HFFc6 (cell line): ENCODE measurements around the gene RUBCNL. TPM values are rescaled to one million over a fixed set of nuclear protein-coding genes. Genes with fewer than 3 reads are reported as not detected.

Experiments
- DNase-seq: peaks from one replicate; pipeline ENCODE4 v3.0.0-alpha.2; 2018
- H3K27ac Mint-ChIP-seq: 2 replicates; pipeline ENCODE4 v1.8.0; 2020; ENCODE audit warnings: mild to moderate bottlenecking, mixed read lengths
- H3K27me3 Mint-ChIP-seq: 2 replicates; pipeline ENCODE4 v1.8.0; 2021; ENCODE audit warnings: mild to moderate bottlenecking, moderate library complexity, mixed read lengths; ENCODE audit not compliant: insufficient read depth
- H3K36me3 Mint-ChIP-seq: 2 replicates; pipeline ENCODE4 v1.8.0; 2021; ENCODE audit warnings: low read depth, mixed read lengths
- H3K4me1 Mint-ChIP-seq: 2 replicates; pipeline ENCODE4 v1.8.0; 2020; ENCODE audit warnings: low read depth, mixed read lengths
- H3K4me3 Mint-ChIP-seq: 2 replicates; pipeline ENCODE4 v1.8.0; 2020; ENCODE audit warnings: mild to moderate bottlenecking, moderate library complexity, mixed read lengths
- H3K9me3 Mint-ChIP-seq: 2 replicates; pipeline ENCODE4 v1.8.0; 2020; ENCODE audit warnings: mild to moderate bottlenecking, mixed read lengths
- total RNA-seq, 6 experiments: library from RNA; stranded (reverse); fragmentation: NEBNext Ultra II Directional; extraction: Animal tissue kit (Norgen Biotek cat#: 25700); gene quantifications; 2 replicates in 1 of 6; 3 replicates in 5 of 6; pipeline ENCODE4 v1.2.3, GENCODE V29; 2021
- TF ChIP-seq, protein P1 (sequence below): fragments of 200-600 bp; sonication (generic); IDR thresholded peaks from 2 replicates; pipeline ENCODE4 v1.5.0; 2021; ENCODE audit warnings: antibody characterized with exemption, mild to moderate bottlenecking

The RUBCNL gene
- total RNA-seq, 6 experiments from 2014 or later = not detected

DNA sequence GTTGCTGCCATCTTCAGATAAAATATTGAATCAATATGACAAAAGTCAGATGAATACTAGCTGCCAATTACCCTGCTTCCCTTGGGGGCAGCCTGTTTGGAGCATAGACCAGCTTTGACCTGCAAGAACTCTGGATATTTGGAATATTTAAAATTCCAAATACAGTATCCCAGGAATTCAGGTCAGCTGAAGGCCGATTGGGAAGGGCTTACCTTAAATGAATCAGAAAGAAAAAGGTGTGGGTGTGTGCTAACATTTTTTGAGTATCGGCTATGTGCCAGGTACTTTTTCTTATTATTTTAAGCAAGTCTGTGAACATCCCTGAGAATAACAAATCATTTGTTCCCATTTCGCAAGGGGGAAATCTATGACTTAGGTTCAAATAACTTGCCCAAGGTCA lies 1.8 kb upstream of the RUBCNL start:
- DNase-seq = no peak
- Mint-ChIP-seq H3K9me3 (no peaks in the 10 kb centered on the region), H3K36me3 (no peaks in the 10 kb centered on the region), H3K27ac (no peak overlapping the region), H3K27me3 (peaks cover 18% of the 10 kb centered on the region; the same call in 1 of the 2 replicates), H3K4me3 (no peak overlapping the region), H3K4me1 (peaks cover 6% of the 10 kb centered on the region; the same call in 1 of the 2 replicates)
- TF ChIP-seq, protein P1, sequence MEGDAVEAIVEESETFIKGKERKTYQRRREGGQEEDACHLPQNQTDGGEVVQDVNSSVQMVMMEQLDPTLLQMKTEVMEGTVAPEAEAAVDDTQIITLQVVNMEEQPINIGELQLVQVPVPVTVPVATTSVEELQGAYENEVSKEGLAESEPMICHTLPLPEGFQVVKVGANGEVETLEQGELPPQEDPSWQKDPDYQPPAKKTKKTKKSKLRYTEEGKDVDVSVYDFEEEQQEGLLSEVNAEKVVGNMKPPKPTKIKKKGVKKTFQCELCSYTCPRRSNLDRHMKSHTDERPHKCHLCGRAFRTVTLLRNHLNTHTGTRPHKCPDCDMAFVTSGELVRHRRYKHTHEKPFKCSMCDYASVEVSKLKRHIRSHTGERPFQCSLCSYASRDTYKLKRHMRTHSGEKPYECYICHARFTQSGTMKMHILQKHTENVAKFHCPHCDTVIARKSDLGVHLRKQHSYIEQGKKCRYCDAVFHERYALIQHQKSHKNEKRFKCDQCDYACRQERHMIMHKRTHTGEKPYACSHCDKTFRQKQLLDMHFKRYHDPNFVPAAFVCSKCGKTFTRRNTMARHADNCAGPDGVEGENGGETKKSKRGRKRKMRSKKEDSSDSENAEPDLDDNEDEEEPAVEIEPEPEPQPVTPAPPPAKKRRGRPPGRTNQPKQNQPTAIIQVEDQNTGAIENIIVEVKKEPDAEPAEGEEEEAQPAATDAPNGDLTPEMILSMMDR = no peak

DNA sequence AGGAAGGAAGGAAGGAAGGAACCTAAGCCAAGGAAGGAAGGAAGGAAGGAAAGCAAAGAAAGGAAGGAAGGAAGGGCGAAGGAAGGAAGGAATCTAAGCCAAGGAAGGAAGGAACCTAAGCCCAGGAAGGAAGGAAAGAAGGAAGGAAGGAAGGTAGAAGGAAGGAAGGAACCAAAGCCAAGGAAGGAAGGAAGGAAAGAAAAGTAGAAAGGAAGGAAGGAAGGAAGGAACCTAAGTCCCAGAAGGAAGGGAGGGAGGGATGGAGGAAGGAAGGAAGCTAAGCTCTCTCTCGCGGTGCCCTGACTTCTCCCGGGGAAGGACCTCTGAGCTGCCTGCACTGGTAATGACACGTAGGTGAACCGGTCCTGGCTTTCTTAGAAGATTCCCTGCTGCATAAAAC lies 1.3 kb upstream of the RUBCNL start:
- Mint-ChIP-seq H3K27me3 (peaks cover 19% of the 10 kb centered on the region; the same call in 1 of the 2 replicates), H3K9me3 (no peaks in the 10 kb centered on the region), H3K4me1 (peaks cover 6% of the 10 kb centered on the region; the same call in 1 of the 2 replicates), H3K36me3 (no peaks in the 10 kb centered on the region), H3K27ac (no peak overlapping the region), H3K4me3 (no peak overlapping the region)
- TF ChIP-seq, protein P1 = no peak
- DNase-seq = no peak

DNA sequence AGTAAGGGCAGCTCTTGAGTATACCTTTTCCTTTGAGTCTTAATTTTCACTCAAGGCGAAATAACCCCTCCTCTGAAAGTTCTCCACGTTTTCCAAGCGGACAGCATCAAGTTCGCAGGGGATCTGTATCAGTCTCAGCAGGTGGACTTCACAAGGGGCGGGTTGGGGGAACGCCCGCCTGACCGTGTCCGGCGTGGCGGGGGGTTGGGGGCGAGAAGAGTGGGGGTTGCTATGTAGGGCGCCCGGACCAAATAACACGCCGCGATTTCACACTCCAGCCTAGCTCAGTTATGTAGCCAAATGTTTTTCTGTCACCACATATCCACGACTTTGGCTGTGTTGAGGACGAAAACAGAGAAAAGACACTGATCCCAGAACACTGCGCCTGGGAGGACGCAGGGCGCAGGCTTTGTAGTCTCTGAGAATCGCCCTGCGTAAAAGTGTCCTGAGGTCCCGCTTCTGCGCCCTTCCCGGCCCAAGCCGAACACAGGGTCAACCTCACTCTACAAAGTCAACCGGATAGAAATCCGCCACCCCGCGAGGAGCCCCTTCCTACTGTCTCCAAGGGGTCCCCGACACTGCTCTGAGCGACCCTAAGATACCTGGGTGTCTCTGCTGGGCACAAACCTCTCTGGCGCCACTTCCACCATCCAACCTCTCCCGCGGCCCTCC lies 524 bp downstream of the RUBCNL start:
- peaks cover 6% of the 10 kb centered on the region; the same call in 1 of the 2 replicates for H3K4me1 Mint-ChIP-seq
- H3K27ac Mint-ChIP-seq = no peak overlapping the region
- H3K36me3 Mint-ChIP-seq = no peaks in the 10 kb centered on the region
- no peak overlapping the region for H3K4me3 Mint-ChIP-seq
- H3K9me3 Mint-ChIP-seq = no peaks in the 10 kb centered on the region
- DNase-seq = no peak
- TF ChIP-seq, protein P1 = no peak
- peaks cover 25% of the 10 kb centered on the region; the same call in 1 of the 2 replicates for H3K27me3 Mint-ChIP-seq

DNA sequence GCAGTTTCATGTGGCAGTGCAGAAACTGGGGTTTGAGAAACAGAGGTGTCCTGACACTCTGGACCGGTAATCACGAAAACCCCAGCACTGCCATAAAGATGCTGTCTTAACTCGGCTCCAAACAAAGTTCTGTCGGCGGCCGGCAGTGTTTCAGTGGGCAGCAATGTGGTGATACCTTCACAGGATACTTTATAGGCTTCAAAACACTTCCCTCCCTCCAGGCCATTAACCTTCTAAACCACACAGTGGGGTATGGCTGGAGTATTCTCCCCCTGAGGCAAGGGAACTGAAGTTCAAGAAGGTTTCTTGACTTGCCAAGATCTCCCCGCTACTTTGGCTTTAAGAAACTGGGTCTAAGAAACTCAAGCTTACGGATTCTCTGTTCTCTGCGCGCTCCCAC lies 1.1 kb downstream of the RUBCNL start:
- Mint-ChIP-seq H3K27me3 (peaks cover 25% of the 10 kb centered on the region; the same call in 1 of the 2 replicates), H3K4me1 (peaks cover 6% of the 10 kb centered on the region; the same call in 1 of the 2 replicates), H3K4me3 (no peak overlapping the region), H3K27ac (no peak overlapping the region), H3K36me3 (no peaks in the 10 kb centered on the region), H3K9me3 (no peaks in the 10 kb centered on the region)
- DNase-seq = no peak
- TF ChIP-seq, protein P1 = no peak

DNA sequence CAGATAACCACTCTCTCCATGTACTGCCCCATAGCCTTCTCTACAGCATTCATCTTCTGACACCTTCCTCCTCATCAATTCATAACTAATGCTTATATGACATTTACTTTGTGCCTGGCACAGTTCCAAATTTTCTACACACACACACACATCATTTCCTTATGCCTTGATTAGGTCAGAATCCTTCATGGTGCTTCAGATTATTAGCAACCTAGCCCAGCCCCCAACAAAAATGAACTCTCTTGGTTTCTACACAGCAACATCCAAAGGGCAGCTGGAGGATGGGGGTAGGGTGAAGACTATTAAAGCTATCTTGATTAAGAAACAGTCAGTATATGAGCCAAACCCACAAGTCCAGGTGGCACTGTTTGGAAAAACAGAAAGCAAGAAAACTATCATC lies 3.7 kb downstream of the RUBCNL start:
- peaks cover 6% of the 10 kb centered on the region; the same call in 1 of the 2 replicates for H3K4me1 Mint-ChIP-seq
- H3K36me3 Mint-ChIP-seq = no peaks in the 10 kb centered on the region
- no peaks in the 10 kb centered on the region for H3K9me3 Mint-ChIP-seq
- H3K4me3 Mint-ChIP-seq = no peak overlapping the region
- no peak overlapping the region for H3K27ac Mint-ChIP-seq
- no peak for DNase-seq
- H3K27me3 Mint-ChIP-seq = peaks cover 26% of the 10 kb centered on the region
- TF ChIP-seq, protein P1 = no peak
